PC-3 (cell line): ENCODE results near the gene ULK4. TPM values are rescaled to one million over a fixed set of nuclear protein-coding genes. Genes with fewer than 3 reads are reported as not detected.

Source experiments
- ATAC-seq: fragments of 200-7000 bp; cut with Tn5 transposase; 2 replicates; pipeline ENCODE4 v1.9.1; 2020; ENCODE audit warnings: mild to moderate bottlenecking, moderate library complexity
- BruUV-seq: library from RNA; stranded (reverse); fragments of 400-500 nt; replicated peaks from 2 replicates; lab custom pipeline; 2021; lab: Mats Ljungman, UMichigan
- CTCF ChIA-PET: fragments of 300-600 bp; sonication (Branson Sonifier 250); formaldehyde crosslinking; loops from one replicate; lab custom pipeline; 2022; ENCODE audit warnings: antibody characterized with exemption; lab: Charles Lee
- POLR2A ChIA-PET: fragments of 300-600 bp; sonication (Branson Sonifier 250); formaldehyde crosslinking; loops from one replicate; lab custom pipeline; 2022; ENCODE audit warnings: antibody characterized with exemption; ENCODE audit not compliant: unreplicated experiment; lab: Charles Lee
- DNase-seq: peaks from one replicate; pipeline ENCODE4 v3.0.0-alpha.2; 2015
- H2AFZ ChIP-seq: fragments of 300-600 bp; sonication (generic); 2 replicates; pipeline ENCODE4 v1.6.0; 2016; ENCODE audit warnings: antibody characterized with exemption, low read length
- H3F3A ChIP-seq: fragments of 300-600 bp; sonication (generic); one replicate; pipeline ENCODE4 v1.6.0; 2017; ENCODE audit warnings: antibody characterized with exemption, low read length, control low read depth, mild to moderate bottlenecking; ENCODE audit not compliant: unreplicated experiment
- H3K27ac ChIP-seq: fragments of 300-600 bp; sonication (generic); 2 replicates; pipeline ENCODE4 v1.5.1; 2016; ENCODE audit warnings: mild to moderate bottlenecking, low read length
- H3K27me3 ChIP-seq: fragments of 300-600 bp; sonication (generic); 2 replicates; pipeline ENCODE4 v1.6.1; 2016; ENCODE audit warnings: low read length, mixed read lengths
- H3K36me3 ChIP-seq: fragments of 300-600 bp; sonication (generic); 2 replicates; pipeline ENCODE4 v1.6.1; 2016; ENCODE audit warnings: low read depth, mixed run types, low read length, mixed read lengths
- H3K4me1 ChIP-seq: fragments of 300-600 bp; sonication (generic); 2 replicates; pipeline ENCODE4 v1.5.1; 2016; ENCODE audit warnings: low read length; ENCODE audit not compliant: insufficient read depth
- H3K4me2 ChIP-seq: fragments of 300-600 bp; sonication (generic); 2 replicates; pipeline ENCODE4 v1.6.0; 2016; ENCODE audit warnings: low read length
- H3K4me3 ChIP-seq: fragments of 300-600 bp; sonication (generic); 2 replicates; pipeline ENCODE4 v1.5.1; 2016; ENCODE audit warnings: mild to moderate bottlenecking, low read length, mixed read lengths
- H3K79me2 ChIP-seq: fragments of 300-600 bp; sonication (generic); 2 replicates; pipeline ENCODE4 v1.6.1; 2017; ENCODE audit warnings: low read length, mixed read lengths
- H3K9ac ChIP-seq: fragments of 300-600 bp; sonication (generic); 2 replicates; pipeline ENCODE4 v1.6.0; 2016; ENCODE audit warnings: mild to moderate bottlenecking, low read length
- H3K9me2 ChIP-seq: fragments of 300-600 bp; sonication (generic); replicated peaks from 2 replicates; pipeline ENCODE4 v1.6.1; 2016; ENCODE audit warnings: mixed run types, low read length, mixed read lengths
- H3K9me3 ChIP-seq: fragments of 300-600 bp; sonication (generic); 2 replicates; pipeline ENCODE4 v1.6.1; 2016; ENCODE audit warnings: low read length, mixed read lengths
- H4K20me1 ChIP-seq: fragments of 300-600 bp; sonication (generic); 2 replicates; pipeline ENCODE4 v1.6.1; 2016; ENCODE audit warnings: low read length, mixed read lengths
- CTCF ChIP-seq: fragments of 300-600 bp; sonication (generic); conservative IDR thresholded peaks from 2 replicates; pipeline ENCODE4 v1.5.1; 2017; ENCODE audit warnings: antibody characterized with exemption, low read depth, mild to moderate bottlenecking, low read length
- EZH2 ChIP-seq: fragments of 300-600 bp; sonication (generic); IDR thresholded peaks from one replicate; pipeline ENCODE4 v1.6.1; 2017; ENCODE audit warnings: antibody characterized with exemption, mild to moderate bottlenecking, low read length; ENCODE audit not compliant: unreplicated experiment
- EZH2phosphoT487 ChIP-seq: fragments of 300-600 bp; sonication (generic); IDR thresholded peaks from 2 replicates; pipeline ENCODE4 v1.6.1; 2018; ENCODE audit warnings: mild to moderate bottlenecking, antibody characterized with exemption, low read length, borderline replicate concordance
- intact Hi-C: fragments of 100-400 bp; cut with micrococcal nuclease; formaldehyde crosslinking; loops from 2 replicates; pipeline ENCODE4 v1.9.0; 2023
- total RNA-seq: library from RNA; depleted of rRNA; stranded (reverse); fragments of >200 nt; gene quantifications from 2 replicates; pipeline ENCODE4 v1.2.3, GENCODE V29; 2014

ULK4 gene
- total RNA-seq, 1 experiment from 2014 or later: 4.8 TPM

DNA sequence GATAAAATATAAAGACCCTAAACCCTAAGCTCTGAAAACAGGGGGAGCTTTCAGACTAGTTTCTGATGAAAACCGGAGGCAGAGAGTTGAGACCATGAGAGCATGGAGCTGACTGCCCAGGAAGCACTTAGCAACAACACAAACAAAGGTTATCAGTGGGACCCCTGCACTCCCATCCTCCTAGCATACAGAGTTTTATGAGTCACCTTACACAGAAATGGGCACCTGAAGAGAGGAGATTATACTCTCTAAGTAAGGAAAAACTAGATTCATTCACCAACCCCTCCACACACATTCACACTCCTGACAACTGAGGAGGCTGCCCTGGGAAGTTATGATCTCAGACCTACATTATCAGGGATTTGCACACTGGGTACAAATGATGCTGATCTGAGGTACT lies 261.7 kb downstream of the ULK4 start:
- intact Hi-C loops: no loop called here
- Histone ChIP-seq H2AFZ (no peak overlapping the region), H3K4me2 (no peak overlapping the region), H3K27ac (no peak overlapping the region), H3K9me2 (no peaks in the 10 kb centered on the region), H3K4me1 (no peaks in the 10 kb centered on the region), H3K4me3 (no peak overlapping the region), H3K9me3 (no peaks in the 10 kb centered on the region), H3K36me3 (no peaks in the 10 kb centered on the region), H3K9ac (no peak overlapping the region), H3K27me3 (no peaks in the 10 kb centered on the region), H3F3A (no peaks in the 10 kb centered on the region), H4K20me1 (no peaks in the 10 kb centered on the region), H3K79me2 (no peaks in the 10 kb centered on the region)
- ChIA-PET POLR2A (no interaction called here), CTCF (no interaction called here)
- BruUV-seq: no TSS peak
- no peak for DNase-seq
- no peak for TF ChIP-seq EZH2
- TF ChIP-seq EZH2phosphoT487: no peak
- TF ChIP-seq CTCF: no peak
- ATAC-seq: no peak

GRCh38 chr3:41698898-41699297 lies 263.0 kb downstream of the ULK4 start:
- H3K4me2 ChIP-seq: no peak overlapping the region
- no peak overlapping the region for H3K4me3 ChIP-seq
- TF ChIP-seq EZH2: no peak
- no peak for TF ChIP-seq EZH2phosphoT487
- TF ChIP-seq CTCF: no peak
- DNase-seq (peak; percentile 13), ATAC-seq (no peak)
- H3K79me2 ChIP-seq: no peaks in the 10 kb centered on the region
- no peak overlapping the region for H3K27ac ChIP-seq
- no TSS peak for BruUV-seq
- intact Hi-C loops: no loop called here
- H4K20me1 ChIP-seq: no peaks in the 10 kb centered on the region
- no peak overlapping the region for H3K9ac ChIP-seq
- ChIA-PET CTCF (no interaction called here), POLR2A (no interaction called here)
- no peak overlapping the region for H2AFZ ChIP-seq
- no peaks in the 10 kb centered on the region for H3K27me3 ChIP-seq
- no peaks in the 10 kb centered on the region for H3F3A ChIP-seq
- H3K4me1 ChIP-seq: no peaks in the 10 kb centered on the region
- no peaks in the 10 kb centered on the region for H3K36me3 ChIP-seq
- H3K9me2 ChIP-seq: no peaks in the 10 kb centered on the region
- H3K9me3 ChIP-seq: no peaks in the 10 kb centered on the region

DNA sequence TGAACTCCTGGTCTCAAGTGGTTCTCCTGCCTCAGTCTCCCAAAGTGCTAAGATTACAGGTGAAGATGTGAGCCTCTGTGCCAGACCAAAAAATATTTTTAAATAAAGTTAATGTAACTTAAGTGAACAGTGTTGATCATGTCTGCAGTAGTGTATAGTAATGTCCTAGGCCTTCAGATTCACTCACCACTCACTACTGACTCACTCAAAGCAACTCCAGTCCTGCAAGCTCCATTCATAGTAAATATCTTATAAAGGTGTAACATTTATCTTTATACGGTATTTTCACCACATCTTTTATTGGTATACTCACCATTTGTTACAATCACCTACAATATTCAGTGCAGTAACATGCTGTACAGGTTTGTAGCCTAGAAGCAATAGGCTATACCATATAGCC lies 264.2 kb downstream of the ULK4 start:
- H3K9ac ChIP-seq: no peak overlapping the region
- H3K36me3 ChIP-seq: no peaks in the 10 kb centered on the region
- no peak overlapping the region for H3K4me3 ChIP-seq
- POLR2A ChIA-PET: no interaction called here
- no peaks in the 10 kb centered on the region for H4K20me1 ChIP-seq
- H3K9me2 ChIP-seq: no peaks in the 10 kb centered on the region
- H3K27ac ChIP-seq: no peak overlapping the region
- DNase-seq (no peak), ATAC-seq (peak; percentile 40; the same call in 1 of the 2 replicates)
- H3F3A ChIP-seq: no peaks in the 10 kb centered on the region
- no peak overlapping the region for H3K4me2 ChIP-seq
- CTCF ChIA-PET: no interaction called here
- H2AFZ ChIP-seq: no peak overlapping the region
- H3K4me1 ChIP-seq: no peaks in the 10 kb centered on the region
- no peaks in the 10 kb centered on the region for H3K27me3 ChIP-seq
- TF ChIP-seq CTCF (no peak), EZH2 (no peak), EZH2phosphoT487 (no peak)
- H3K9me3 ChIP-seq: no peaks in the 10 kb centered on the region
- BruUV-seq: no TSS peak
- no peaks in the 10 kb centered on the region for H3K79me2 ChIP-seq
- intact Hi-C loops: loop anchor here (2.0 kb wide), 1 partner anchor 183 kb away; no protein-coding TSS in a partner anchor
